Gastroesophageal sphincter (tissue), 3 donors: ENCODE results near the gene FCGBP.

Experiments
- POLR2A ChIP-seq, 2 donors: fragments of 450-650 bp; IDR thresholded peaks; one replicate each; pipeline ENCODE4 v1.6.1; 2017; ENCODE audit warnings: antibody characterized with exemption in 2 of 2, mild to moderate bottlenecking in 2 of 2, moderate library complexity in 1 of 2
- TF ChIP-seq, protein P1 (sequence below), 4 experiments: fragments of 200-600 bp in 2 of 4; fragments of 450-650 bp in 2 of 4; sonication (generic) in 1 of 4; IDR thresholded peaks; one replicate each; pipeline ENCODE4 v1.5.1; 2017 to 2019; ENCODE audit warnings: antibody characterized with exemption in 4 of 4, mild to moderate bottlenecking in 2 of 4, moderate library complexity in 2 of 4

DNA sequence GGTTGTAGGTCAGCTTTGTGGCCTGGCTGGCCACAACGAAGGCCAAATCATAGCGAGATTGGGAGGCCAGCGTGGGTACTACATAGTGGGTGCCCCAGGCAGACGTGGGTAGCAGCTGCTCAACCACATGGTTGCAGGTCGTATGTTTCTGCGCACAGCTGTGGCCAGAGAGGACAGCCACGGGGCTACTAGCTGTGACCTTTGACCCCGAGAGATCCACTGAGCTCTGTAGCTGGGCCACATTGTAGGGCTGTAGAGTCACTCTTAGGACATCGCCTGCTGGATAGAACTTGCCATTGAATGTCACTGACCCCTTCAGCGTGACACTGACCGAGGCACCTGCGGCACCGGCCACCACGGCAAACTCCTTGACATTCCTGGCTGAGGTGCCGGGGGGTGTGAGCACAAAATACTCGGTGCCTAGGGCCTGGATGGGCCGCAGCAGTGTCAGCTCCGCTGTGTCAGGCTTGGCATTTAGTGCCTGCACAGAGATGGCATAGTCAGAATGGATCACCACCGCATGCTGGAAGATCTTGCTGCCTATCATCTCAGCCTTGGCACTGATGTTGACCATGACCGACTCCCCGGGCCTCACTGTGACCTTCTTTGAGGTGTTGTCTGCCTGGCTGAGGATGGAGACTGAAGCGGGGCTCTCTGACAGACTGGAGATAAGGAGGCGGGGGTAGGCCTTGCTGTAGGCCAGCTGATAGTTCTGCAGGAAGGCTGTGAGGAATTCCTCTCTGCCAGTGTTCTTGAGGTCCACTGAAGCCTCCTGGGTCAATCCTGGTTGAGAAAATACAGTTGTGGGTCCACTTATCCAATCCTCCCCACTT, 6.7 kb downstream of the FCGBP start:
- no peak for TF ChIP-seq POLR2A (IDR thresholded peaks at IDR 0.05)
- TF ChIP-seq, protein P1, sequence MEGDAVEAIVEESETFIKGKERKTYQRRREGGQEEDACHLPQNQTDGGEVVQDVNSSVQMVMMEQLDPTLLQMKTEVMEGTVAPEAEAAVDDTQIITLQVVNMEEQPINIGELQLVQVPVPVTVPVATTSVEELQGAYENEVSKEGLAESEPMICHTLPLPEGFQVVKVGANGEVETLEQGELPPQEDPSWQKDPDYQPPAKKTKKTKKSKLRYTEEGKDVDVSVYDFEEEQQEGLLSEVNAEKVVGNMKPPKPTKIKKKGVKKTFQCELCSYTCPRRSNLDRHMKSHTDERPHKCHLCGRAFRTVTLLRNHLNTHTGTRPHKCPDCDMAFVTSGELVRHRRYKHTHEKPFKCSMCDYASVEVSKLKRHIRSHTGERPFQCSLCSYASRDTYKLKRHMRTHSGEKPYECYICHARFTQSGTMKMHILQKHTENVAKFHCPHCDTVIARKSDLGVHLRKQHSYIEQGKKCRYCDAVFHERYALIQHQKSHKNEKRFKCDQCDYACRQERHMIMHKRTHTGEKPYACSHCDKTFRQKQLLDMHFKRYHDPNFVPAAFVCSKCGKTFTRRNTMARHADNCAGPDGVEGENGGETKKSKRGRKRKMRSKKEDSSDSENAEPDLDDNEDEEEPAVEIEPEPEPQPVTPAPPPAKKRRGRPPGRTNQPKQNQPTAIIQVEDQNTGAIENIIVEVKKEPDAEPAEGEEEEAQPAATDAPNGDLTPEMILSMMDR (IDR thresholded peaks at IDR 0.05), result no peak
